Measurements from ENCODE around the gene THSD4. TPM values are rescaled to one million over a fixed set of nuclear protein-coding genes. Genes with fewer than 3 reads are reported as not detected.

THSD4 gene
- total RNA-seq, 1 experiment from 2014 or later, result 29.3 TPM

GRCh38 chr15:71821547-71822129, 706.4 kb downstream of the THSD4 start:
- no peaks in the 10 kb centered on the region for H4K20me1 ChIP-seq (ENCODE audit: insufficient read depth)
- H3K9me2 ChIP-seq (ENCODE audit: insufficient read depth), result no peaks in the 10 kb centered on the region
- H3K4me1 ChIP-seq (replicated peaks; ENCODE audit: insufficient read depth), result no peaks in the 10 kb centered on the region
- TF ChIP-seq CTCF (conservative IDR thresholded peaks at IDR 0.05) (no peak), EZH2 (IDR thresholded peaks at IDR 0.05; ENCODE audit: low read depth) (no peak)
- H3K9me3 ChIP-seq (ENCODE audit: insufficient read depth, low read depth), result peaks cover 15% of the 10 kb centered on the region
- H3K27ac ChIP-seq, result no peak overlapping the region
- POLR2A ChIA-PET (ENCODE audit: unreplicated experiment), result no interaction called here
- CTCF ChIA-PET, result no interaction called here
- no peak overlapping the region for H3K4me3 ChIP-seq
- no peak for DNase-seq
- intact Hi-C loops (cut with micrococcal nuclease; ENCODE audit: unreplicated experiment), result no loop called here
- H3K36me3 ChIP-seq (ENCODE audit: low read depth), result 0 out of 2 replicates have a peak, but pooled peaks cover 17% of the 10 kb centered on the region
- no peak overlapping the region for H3K4me2 ChIP-seq
- H3K27me3 ChIP-seq (ENCODE audit: insufficient read depth, low read depth), result no peaks in the 10 kb centered on the region
- no peaks in the 10 kb centered on the region for H3K79me2 ChIP-seq (ENCODE audit: low read depth)
- no peaks in the 10 kb centered on the region for H3F3A ChIP-seq (ENCODE audit: insufficient read depth, low read depth)
- no TSS peak for BruUV-seq (replicated peaks)
- no peak overlapping the region for H2AFZ ChIP-seq

GRCh38 chr15:71822890-71823630, 707.8 kb downstream of the THSD4 start:
- no peak overlapping the region for H3K4me3 ChIP-seq
- H3K27me3 ChIP-seq (ENCODE audit: insufficient read depth, low read depth), result no peaks in the 10 kb centered on the region
- ChIA-PET POLR2A (ENCODE audit: unreplicated experiment) (no interaction called here), CTCF (no interaction called here)
- no TSS peak for BruUV-seq (replicated peaks)
- H3K36me3 ChIP-seq (ENCODE audit: low read depth), result 0 out of 2 replicates have a peak, but pooled peaks cover 20% of the 10 kb centered on the region
- no peaks in the 10 kb centered on the region for H3K4me1 ChIP-seq (replicated peaks; ENCODE audit: insufficient read depth)
- intact Hi-C loops (cut with micrococcal nuclease; ENCODE audit: unreplicated experiment), result no loop called here
- no peak overlapping the region for H2AFZ ChIP-seq
- H3K9me3 ChIP-seq (ENCODE audit: insufficient read depth, low read depth), result peaks cover 15% of the 10 kb centered on the region
- TF ChIP-seq EZH2 (IDR thresholded peaks at IDR 0.05; ENCODE audit: low read depth), result no peak
- TF ChIP-seq CTCF (conservative IDR thresholded peaks at IDR 0.05), result no peak
- H3F3A ChIP-seq (ENCODE audit: insufficient read depth, low read depth), result no peaks in the 10 kb centered on the region
- no peaks in the 10 kb centered on the region for H3K79me2 ChIP-seq (ENCODE audit: low read depth)
- H3K4me2 ChIP-seq, result no peak overlapping the region
- no peak overlapping the region for H3K27ac ChIP-seq
- no peaks in the 10 kb centered on the region for H3K9me2 ChIP-seq (ENCODE audit: insufficient read depth)
- DNase-seq, result no peak
- no peaks in the 10 kb centered on the region for H4K20me1 ChIP-seq (ENCODE audit: insufficient read depth)

GRCh38 chr15:71823801-71824200, 708.5 kb downstream of the THSD4 start:
- peaks cover 15% of the 10 kb centered on the region for H3K9me3 ChIP-seq (ENCODE audit: insufficient read depth, low read depth)
- H3K79me2 ChIP-seq (ENCODE audit: low read depth), result no peaks in the 10 kb centered on the region
- H3K4me3 ChIP-seq, result no peak overlapping the region
- no peak overlapping the region for H3K4me2 ChIP-seq
- H3K27ac ChIP-seq, result no peak overlapping the region
- intact Hi-C loops (cut with micrococcal nuclease; ENCODE audit: unreplicated experiment), result no loop called here
- no peak overlapping the region for H2AFZ ChIP-seq
- no peaks in the 10 kb centered on the region for H3F3A ChIP-seq (ENCODE audit: insufficient read depth, low read depth)
- no peaks in the 10 kb centered on the region for H3K4me1 ChIP-seq (replicated peaks; ENCODE audit: insufficient read depth)
- H3K27me3 ChIP-seq (ENCODE audit: insufficient read depth, low read depth), result no peaks in the 10 kb centered on the region
- no TSS peak for BruUV-seq (replicated peaks)
- CTCF ChIA-PET, result no interaction called here
- H3K36me3 ChIP-seq (ENCODE audit: low read depth), result 0 out of 2 replicates have a peak, but pooled peaks cover 20% of the 10 kb centered on the region
- no peak for TF ChIP-seq CTCF (conservative IDR thresholded peaks at IDR 0.05)
- no peak for TF ChIP-seq EZH2 (IDR thresholded peaks at IDR 0.05; ENCODE audit: low read depth)
- no peaks in the 10 kb centered on the region for H3K9me2 ChIP-seq (ENCODE audit: insufficient read depth)
- DNase-seq, result no peak
- H4K20me1 ChIP-seq (ENCODE audit: insufficient read depth), result no peaks in the 10 kb centered on the region
- POLR2A ChIA-PET (ENCODE audit: unreplicated experiment), result no interaction called here
